Stimulated activated CD4-positive, alpha-beta T cell treated with anti-CD3 and anti-CD28 coated beads, Interleukin-4, amount 100 ng/mL, for 1 hour (primary cell): ENCODE measurements around the gene CCDC141.
"Not testable (repeated sequence)": the region's sequence is repeated elsewhere in the genome, so short reads cannot be mapped to it uniquely, and the experiment has no call there.

ENCODE experiments used
- DNase-seq: peaks from one replicate; pipeline ENCODE4 v3.0.0-alpha.2; 2020

CCDC141 gene, protein sequence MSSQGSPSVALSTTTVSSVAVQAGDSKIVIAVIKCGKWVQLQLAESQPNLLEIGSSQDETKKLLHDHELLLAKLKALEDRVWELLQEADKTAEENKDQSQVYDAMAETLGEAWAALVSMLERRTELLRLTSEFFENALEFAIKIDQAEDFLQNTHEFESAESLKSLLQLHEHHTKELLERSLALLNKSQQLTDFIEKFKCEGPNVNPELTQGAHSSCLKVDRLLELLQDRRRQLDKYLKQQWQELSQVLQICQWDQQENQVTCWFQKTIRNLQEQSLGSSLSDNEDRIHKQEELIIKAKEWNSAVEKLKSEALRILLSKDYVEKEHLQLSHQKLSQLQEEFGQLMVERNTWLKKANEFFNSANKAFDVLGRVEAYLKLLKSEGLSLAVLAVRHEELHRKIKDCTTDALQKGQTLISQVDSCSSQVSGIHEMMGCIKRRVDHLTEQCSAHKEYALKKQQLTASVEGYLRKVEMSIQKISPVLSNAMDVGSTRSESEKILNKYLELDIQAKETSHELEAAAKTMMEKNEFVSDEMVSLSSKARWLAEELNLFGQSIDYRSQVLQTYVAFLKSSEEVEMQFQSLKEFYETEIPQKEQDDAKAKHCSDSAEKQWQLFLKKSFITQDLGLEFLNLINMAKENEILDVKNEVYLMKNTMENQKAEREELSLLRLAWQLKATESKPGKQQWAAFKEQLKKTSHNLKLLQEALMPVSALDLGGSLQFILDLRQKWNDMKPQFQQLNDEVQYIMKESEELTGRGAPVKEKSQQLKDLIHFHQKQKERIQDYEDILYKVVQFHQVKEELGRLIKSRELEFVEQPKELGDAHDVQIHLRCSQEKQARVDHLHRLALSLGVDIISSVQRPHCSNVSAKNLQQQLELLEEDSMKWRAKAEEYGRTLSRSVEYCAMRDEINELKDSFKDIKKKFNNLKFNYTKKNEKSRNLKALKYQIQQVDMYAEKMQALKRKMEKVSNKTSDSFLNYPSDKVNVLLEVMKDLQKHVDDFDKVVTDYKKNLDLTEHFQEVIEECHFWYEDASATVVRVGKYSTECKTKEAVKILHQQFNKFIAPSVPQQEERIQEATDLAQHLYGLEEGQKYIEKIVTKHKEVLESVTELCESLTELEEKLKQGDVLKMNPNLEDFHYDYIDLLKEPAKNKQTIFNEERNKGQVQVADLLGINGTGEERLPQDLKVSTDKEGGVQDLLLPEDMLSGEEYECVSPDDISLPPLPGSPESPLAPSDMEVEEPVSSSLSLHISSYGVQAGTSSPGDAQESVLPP (N-terminal part only)

DNA sequence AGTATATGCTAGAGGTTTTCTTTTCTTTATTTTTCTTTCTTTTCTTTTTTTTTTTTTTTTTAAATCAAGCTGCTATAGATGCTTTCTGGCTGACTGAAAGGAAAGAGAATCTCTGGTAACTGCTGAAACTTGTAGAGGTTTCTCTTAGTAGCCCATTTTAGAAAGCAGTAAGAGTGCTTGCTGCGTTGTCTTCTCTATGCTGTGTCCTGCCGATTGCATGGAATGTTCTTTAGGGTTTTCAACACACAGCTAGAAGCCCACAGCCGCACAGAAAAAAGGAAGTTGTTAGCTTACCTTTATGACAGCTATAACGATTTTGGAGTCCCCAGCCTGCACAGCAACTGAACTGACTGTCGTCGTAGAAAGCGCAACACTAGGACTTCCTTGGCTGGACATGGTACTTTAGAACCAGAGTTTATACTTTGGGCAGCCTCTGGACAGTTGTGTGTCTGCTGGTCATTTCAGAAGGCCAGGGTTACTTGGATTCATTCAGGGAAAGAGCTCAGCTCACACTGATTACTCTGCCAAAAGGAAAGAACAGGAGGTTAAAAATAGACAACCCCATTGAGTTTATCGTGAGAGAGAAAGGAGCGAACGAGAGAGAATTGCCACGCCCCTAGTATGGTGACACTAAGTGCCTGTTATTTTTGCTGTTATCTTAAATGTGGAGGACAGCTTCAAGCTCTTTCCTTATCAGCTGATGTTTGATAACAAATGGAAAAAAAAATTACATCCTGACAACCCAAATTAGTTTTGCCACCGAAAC is at the start of gene CCDC141:
TSS of gene CCDC141 (minus strand) at position 592 of the 766 bp plus-strand sequence. CDS start at position 396, 196 bp downstream.
- DNase-seq: no peak

DNA sequence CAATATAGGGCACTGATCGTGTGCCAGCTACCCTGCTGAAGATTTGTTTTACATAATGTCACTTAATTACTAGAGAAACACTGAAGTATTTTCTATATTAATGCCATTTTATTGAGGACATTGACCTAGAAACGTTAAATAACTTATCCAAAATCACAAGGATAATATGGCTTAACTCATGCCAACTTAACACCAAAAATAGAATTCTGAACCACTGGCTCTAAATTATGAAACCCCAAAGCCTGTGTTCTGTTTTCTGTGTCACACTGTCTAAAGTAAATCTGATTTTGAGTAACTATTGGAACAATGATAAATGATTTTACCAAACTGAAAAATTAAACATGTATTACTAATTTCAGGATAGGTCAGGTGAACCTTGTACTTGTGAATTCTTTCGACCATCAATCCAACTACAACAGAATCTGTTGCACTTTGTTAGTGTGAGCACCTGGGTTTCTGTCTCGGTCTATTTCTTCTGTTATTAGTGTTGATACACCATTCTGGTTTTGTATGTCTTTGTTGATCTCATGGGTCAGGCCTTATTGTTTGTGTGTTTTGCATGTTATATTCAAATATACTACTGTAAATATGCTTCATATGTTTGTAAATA is 48.2 kb upstream of the CCDC141 start:
- no peak for DNase-seq

DNA sequence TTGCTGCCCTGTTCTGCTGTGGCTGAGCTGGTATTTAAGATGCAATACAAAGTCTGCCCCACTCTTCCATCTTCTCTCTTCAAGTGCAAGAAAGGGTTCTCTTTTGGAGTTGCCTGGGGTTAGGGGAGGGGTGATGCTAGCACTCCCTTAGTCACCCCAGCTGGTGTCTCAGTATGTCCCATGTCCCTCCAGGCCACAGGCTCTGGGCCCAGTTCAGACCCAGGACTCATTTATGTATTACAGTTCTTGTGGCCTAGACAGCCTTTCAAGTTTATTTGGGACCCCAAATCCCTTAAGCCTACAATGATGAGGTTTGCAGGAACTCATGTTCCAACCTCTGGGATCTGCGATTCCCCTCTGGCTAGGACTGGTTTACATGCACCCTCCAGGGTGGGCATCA is 47.2 kb upstream of the CCDC141 start:
- no peak for DNase-seq

DNA sequence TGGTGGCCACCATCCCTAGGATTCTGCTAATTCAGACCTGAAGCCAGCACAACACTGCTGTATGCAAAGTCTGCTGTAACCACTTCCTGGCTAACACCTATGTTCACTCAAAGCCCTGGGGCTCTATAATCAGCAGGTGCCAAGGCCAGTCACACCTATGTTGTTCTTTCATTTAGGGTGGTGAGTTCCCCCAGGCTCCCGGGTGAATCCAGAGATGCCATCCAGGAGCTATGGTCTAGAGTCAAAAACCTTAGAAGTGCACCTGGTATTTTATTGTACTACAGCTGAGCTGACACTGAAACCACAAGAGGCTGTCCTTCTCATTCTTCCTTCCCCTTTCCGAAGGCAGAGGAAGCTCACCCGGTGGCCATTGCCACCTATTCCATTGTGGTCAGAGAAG is 46.2 kb upstream of the CCDC141 start:
- DNase-seq: no peak

DNA sequence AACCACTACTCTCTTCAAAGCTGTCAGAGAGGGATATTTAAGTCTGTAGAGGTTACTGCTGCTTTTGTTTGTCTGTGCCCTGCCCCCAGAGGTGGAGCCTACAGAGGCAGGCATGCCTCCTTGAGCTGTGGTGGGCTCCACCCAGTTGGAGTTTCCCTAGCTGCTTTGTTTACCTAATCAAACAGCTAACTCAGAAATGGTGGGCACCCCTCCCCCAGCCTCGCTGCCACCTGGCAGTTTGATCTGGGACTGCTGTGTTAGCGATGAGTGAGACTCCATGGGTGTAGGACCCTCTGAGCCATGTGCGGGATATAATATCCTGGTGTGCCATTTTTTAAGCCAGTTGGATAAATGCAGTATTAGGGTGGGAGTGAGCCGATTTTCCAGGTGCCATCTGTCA is 43.0 kb upstream of the CCDC141 start:
- DNase-seq: not testable (repeated sequence)

DNA sequence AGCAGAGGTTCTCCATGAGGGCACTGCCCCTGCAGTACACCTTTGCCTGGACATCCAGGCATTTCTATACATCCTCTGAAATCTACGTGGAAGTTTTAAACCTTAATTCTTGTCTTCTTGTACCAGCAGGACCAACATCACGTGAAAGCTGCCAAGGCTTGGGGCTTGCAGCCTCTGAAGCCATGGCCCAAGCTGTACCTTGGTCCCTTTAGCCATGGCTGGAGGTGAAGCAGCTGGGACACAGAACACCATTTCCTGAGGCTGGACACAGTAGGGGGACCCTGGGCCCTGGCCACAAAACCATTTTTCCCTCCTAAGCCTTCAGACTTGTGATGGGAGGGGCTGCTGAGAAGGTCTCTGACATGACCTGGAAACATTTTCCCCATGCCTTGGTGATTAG is 32.8 kb upstream of the CCDC141 start:
- DNase-seq: no peak

DNA sequence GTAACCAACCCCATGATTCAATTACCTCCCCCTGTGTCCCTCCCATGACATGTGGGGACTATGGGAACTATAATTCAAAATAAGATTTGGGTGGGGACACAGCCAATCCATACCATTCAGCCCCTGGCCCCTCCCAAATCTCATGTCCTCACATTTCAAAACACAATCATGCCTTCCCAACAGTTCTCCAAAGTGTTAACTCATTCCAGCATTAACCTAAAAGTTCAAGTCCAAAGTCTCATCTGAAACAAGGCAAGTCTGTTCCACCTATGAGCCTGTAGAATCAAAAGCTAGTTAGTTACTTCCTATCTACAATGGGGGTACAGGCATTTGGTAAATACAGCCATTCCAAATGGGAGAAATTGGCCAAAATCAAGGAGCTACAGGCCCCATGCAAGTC is 32.0 kb upstream of the CCDC141 start:
- no peak for DNase-seq

DNA sequence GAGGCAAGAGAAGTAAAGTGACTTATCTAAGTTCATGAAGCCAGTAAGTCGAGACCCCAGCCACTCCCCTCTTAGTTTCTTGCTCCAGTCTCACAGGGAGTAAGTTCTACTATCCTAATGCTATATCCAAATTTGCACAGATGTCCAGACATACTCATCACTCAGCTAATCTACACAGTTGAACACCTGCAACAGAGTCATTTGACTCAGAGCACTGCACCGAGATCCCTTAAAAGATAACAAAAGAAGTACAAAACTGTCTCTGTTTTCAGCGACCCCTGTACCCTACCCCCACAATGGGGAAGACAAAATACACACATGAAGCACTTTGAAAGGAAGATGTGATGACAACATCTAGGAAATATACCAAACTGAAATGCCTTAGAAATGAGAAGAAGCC is 22.6 kb upstream of the CCDC141 start:
- DNase-seq: no peak

DNA sequence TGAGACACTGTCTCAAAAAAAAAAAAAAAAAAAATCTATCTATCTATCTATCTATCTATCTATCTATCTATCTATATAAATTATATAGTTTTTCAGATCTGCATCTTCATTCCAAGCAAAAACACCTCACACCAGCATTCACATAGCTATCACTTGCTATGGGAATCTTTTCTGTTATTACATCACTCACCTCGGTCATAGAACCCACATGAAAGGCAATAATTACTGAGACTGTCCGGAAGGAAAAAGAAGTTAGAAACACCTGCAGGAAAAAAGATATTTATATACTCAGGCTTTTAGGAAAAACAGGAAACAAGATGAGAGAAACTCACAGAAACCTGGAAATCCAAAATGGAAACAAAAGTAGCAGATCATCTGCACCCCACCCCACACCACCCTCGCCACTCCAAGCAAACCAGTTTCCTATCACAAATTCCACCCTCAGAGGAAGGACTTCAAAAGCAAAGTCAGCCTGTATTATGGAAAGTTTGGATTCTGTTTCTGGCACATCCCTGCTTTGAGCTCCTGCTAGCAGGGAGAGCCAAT is 21.9 kb upstream of the CCDC141 start:
- DNase-seq: no peak

DNA sequence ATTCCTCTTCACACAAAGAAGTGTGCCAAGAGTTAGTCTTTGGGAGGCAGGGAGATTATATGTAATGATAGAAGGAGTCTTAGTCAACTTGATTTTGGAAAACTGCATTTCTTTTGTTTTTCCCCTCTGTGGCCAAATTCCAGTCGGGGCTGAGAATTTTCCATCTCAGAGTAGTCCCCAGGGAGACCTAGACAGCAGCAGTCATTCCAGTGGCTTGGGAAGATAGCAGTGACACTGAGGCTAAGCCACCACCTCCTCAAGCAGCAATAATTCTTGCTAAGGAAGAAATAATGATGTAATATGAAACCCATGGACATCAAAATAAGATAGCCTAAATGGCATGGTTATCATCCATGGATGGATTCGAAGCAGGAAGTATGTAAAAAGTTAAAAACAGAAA is 21.0 kb upstream of the CCDC141 start:
- no peak for DNase-seq

DNA sequence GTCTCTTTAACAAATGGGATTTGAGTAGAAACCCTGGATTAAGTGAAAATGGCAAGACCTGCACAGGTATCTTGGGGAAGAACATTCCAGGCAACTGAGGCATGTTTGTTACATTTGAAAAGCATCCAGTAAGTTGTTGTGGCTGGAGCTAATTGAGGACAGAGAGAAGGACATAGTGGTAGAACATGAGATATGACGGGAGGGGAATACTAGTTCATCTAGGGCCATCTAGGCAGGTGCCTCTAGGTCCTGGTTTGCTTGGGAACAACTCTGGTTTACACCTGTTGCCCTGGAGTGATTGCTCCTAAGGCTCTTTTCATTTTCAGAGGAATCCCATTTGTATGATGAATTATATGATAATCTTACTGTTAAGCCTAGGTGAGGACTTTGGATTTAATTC is 19.7 kb upstream of the CCDC141 start:
- DNase-seq: no peak

DNA sequence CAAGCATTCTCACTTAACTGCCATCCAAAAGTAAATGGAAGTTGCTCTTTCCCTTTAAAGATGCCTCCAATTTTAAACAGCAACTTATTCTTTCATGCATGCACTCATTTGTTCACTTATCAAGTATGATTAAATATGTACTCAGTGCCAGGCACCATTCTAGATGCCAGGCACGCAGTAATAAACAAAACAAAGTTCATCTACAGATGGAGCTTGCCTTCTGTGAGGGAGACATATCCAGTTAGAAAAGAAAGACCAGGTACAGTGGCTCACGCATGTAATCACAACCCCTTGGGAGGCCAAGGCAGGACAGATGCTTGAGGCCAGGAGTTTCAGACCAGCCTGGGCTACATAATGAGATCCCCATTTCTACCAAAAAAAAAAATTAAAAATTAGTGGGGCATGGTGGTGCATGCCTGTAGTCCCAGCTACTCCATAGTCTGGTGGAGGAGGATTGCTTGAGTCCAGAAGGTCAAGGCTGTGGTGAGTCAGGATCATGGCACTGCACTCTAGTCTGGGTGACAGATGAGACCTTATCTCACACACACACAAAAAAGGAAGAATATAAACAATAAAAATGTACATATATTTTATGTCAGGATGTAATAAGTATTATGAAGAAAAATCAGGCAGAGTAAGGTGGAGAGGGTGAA is 19.2 kb upstream of the CCDC141 start:
- no peak for DNase-seq

DNA sequence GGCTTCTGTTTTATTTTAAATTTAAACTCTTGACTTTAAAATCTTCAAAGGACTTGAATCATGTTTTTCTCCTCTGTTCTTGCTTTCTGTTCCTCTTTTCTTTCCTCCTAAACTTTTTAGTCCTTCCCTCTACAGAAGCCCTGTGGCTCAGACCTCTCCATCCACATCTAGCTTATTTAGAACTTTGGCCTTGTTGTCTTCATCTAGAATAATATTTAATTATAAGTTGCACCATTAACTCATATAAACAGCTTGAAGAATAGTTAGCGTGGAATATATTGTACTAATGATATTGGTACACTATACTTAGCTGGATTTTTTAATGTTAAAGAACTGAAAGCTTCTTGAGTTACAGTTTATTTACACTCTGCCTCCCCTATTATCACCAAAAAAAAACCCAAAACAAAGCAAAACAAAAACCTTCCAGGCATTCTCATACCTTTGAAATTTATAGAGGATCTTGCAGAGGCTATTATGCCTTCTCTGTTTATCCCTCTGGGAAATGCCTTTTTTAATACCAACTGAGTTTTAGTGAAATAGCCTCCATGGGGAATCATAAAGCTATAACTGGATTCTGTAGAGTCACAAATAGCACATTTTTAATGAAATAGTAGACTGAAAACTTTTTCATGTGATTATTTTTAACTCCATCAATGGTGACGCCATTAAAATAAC is 9.2 kb upstream of the CCDC141 start:
- DNase-seq: no peak

DNA sequence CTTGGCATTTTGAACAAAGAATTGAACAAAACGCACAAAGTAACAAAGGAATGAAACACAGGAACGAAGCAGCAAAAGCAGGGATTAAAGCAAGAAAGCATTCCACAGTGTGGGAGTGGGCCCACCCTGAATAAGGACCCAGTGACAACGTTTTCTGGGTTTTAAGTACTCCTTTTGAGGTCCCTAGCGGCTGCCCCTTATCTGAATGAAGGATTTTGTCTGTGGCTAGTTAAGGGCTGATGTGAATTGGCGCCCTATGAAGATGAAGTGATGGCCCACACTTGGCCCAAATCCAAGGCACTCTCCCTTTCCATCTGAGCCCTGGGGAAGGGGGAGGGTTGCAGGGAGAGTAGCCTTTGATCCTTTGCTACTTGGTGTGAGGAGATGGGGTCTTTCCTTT is 7.8 kb upstream of the CCDC141 start:
- no peak for DNase-seq

DNA sequence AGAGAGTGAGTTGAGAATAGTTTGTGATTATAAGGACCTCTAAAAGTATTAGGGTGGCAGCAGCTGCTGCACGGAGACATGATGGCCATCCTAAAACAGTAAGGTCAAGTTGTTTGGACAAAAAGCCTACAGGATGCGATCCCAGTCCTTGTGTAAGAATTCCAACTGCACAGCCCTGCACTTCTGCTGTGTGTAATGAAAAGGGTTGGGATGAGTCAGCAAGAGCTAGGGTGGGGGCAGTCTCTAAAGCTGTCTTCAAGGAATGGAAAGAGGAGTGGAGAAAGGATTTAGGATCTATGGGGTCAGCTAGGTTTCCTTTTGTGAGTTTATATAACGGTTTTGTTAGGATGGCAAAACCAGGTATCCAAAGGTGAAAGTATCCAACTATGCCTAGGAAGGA is 3.6 kb upstream of the CCDC141 start:
- not testable (repeated sequence) for DNase-seq

DNA sequence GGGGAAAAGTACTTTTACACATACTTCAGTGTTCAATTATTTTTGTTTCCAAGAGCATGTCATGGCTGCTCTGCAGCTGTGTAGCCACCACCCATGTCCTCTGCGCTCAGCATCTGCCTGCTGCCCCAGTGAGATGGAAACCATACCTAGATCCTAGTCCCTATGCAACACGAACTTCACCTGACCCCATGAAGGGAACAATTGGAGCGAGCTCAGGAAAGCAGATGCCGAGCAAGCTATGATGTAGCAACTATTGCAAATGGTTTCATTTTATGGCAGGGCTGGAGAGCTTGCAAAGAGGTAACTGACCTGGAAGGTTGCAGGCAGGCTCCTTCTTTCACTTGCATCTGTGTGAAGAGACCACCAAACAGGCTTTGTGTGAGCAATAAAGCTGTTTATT is 1.3 kb upstream of the CCDC141 start:
- DNase-seq: no peak

DNA sequence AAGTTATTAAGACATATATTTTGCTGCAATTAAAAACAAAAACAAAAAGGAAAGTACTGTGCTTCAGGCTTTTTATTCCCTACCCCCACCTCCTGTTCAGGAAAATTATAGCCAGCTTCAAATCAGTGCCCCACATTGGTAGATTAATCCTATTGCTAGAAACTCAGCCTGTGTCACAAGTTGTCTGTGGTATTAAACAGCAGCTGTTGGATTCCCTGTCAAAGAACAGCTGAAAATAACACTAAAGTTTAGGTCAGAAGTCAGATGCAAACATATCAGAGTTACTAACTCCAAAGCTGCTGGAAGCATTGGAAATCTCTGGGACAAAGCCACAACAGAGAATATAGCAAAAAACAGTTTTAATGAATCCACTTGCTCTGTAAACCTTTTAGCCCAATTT is 818 bp upstream of the CCDC141 start:
- DNase-seq: no peak

DNA sequence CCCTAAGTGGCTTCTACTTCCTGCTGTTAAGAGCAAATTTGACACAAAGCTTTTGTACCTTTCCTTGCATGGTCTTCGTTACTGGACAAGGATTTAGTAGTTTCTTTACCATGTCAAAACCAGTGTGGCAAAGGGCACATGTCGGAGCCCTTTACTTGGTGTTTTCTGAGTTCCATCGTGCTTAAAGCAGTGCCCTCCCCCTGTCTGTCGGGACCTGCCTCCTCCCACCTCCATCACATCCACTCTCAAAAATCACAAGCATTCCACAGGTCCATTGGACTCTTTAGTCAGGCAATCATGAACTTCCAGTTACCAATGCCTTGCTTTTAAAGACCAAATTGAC is 763 bp downstream of the CCDC141 start:
- DNase-seq: no peak

DNA sequence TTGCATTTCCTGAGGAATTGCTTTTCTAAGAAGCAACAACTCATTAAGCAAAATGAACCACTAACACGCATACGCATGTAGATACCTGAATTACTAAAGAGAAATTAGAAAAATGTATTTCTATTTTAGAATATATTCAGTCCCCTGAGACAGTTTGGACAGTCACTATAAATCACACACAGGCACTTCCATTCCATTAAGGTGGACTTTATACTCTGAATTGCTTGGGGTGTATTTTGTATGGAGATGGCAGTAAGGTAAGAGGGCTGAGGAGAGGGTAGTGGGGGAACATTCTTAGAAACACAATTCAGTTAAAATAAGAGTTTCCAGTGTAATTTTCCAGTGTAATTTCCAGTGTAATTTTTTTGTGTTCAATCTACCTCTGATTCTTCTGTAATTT is 1.8 kb downstream of the CCDC141 start:
- no peak for DNase-seq

DNA sequence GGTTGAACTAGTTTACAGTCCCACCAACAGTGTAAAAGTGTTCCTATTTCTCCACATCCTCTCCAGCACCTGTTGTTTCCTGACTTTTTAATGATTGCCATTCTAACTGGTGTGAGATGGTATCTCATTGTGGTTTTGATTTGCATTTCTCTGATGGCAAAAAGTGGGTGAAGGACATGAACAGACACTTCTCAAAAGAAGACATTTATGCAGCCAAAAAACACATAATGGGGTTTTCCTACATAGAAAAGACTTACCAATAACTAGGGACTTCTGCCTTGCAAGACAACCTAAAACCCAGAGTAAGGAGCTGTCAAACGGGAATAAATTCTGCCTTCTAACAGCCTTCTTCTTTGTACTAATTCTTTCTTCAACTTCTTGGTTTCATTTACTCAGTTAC is 4.3 kb downstream of the CCDC141 start:
- not testable (repeated sequence) for DNase-seq

DNA sequence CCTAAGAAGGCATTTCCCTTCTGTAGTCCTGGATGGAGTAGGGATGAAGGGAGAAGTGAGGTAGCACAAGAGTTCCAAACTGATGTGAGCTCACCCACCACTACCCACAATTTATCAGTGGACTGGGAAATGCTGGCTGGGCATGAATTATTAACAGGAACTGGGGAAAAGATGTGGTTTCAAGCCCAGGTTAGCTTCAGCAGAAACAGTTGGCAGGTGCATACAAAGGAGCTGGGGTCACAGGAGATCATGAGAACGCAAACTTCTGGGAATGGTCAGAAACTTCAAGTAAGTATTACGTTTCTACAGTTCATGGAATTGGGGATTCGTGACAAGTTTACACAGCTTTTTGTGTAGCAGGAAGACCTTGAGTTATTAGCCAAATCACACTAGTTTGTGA is 5.4 kb downstream of the CCDC141 start:
- no peak for DNase-seq
